ENCODE results near the gene BNIP5. TPM values are rescaled to one million over a fixed set of nuclear protein-coding genes. Genes with fewer than 3 reads are reported as not detected.
A peak's percentile ranks its signal among the peaks of the same experiment; 100 is the strongest.

The BNIP5 gene
- polyA plus RNA-seq, 3 donors: not detected

- H3K27ac Mint-ChIP-seq: no peak overlapping the region
- H3K9me3 Mint-ChIP-seq: no peaks in the 10 kb centered on the region
Observed at GRCh38 chr6:36318690-36319435, 17.8 kb downstream of the BNIP5 start.

GRCh38 chr6:36317623-36318022 lies 19.1 kb downstream of the BNIP5 start:
- Histone ChIP-seq H4K20me1 (ENCODE audit: insufficient read depth, low read length) (no peaks in the 10 kb centered on the region), H3K4me1 (ENCODE audit: control insufficient read depth in 1 of 2, insufficient read depth in 2 of 2, low read length in 2 of 2) (peaks cover 8 to 10% of the 10 kb centered on the region in 2 donors), H3K9ac (ENCODE audit: insufficient read depth, low read length, poor library complexity, severe bottlenecking) (no peak overlapping the region), H3K4me2 (replicated peaks; ENCODE audit: extremely low read depth, low read length, poor library complexity, severe bottlenecking) (no peak overlapping the region), H3K79me2 (ENCODE audit: insufficient read depth, low read length) (no peaks in the 10 kb centered on the region), H3K27ac (ENCODE audit: low read depth in 1 of 2, low read length in 2 of 2) (no peak overlapping the region), H3K27me3 (ENCODE audit: control insufficient read depth in 2 of 2, insufficient read depth in 2 of 2, low read length in 2 of 2) (no peaks in the 10 kb centered on the region), H3K36me3 (replicated peaks in 1 of 2; ENCODE audit: control insufficient read depth in 1 of 2, insufficient read depth in 2 of 2, low read length in 2 of 2) (no peaks in the 10 kb centered on the region), H2AFZ (ENCODE audit: insufficient read depth, low read depth, low read length, poor library complexity, severe bottlenecking) (no peak overlapping the region), H3K4me3 (replicated peaks in 1 of 3; ENCODE audit: low read depth in 2 of 3, low read length in 3 of 3) (no peak overlapping the region), H3K9me3 (replicated peaks in 1 of 2; ENCODE audit: control insufficient read depth in 1 of 2, insufficient read depth in 1 of 2, low read length in 2 of 2) (no peaks in the 10 kb centered on the region)
- no peaks in the 10 kb centered on the region for H3K9me3 Mint-ChIP-seq
- no peak for TF ChIP-seq CTCF (IDR thresholded peaks at IDR 0.05)
- H3K27ac Mint-ChIP-seq: peak overlapping the region in 1 of 7 donors; percentile 37
- peaks cover 10% of the 10 kb centered on the region for H3K4me1 Mint-ChIP-seq
- peaks cover 0 to 2% (median 0%) of the 10 kb centered on the region in 3 donors for H3K27me3 Mint-ChIP-seq (ENCODE audit: low read depth in 3 of 3)
- DNase-seq: no peak
- intact Hi-C loops (cut with micrococcal nuclease): no loop called here
- peaks cover 0 to 2% of the 10 kb centered on the region in 2 donors for H3K36me3 Mint-ChIP-seq
- H3K4me3 Mint-ChIP-seq: no peak overlapping the region
- no CpG with 5 or more reads among the region's 2 CpGs for WGBS (ENCODE audit: insufficient coverage)

More at GRCh38 chr6:36318690-36319435, 17.8 kb downstream of the BNIP5 start:
- H3K4me1 Mint-ChIP-seq: peaks cover 5% of the 10 kb centered on the region
- peaks cover 0 to 2% of the 10 kb centered on the region in 2 donors for H3K36me3 Mint-ChIP-seq
- H3K4me2 ChIP-seq (replicated peaks; ENCODE audit: extremely low read depth, low read length, poor library complexity, severe bottlenecking): no peak overlapping the region
- no peak overlapping the region for H3K4me3 Mint-ChIP-seq
- TF ChIP-seq CTCF (IDR thresholded peaks at IDR 0.05): no peak
- H3K27ac ChIP-seq (ENCODE audit: low read depth in 1 of 2, low read length in 2 of 2): no peak overlapping the region
- H3K27me3 ChIP-seq (ENCODE audit: control insufficient read depth in 2 of 2, insufficient read depth in 2 of 2, low read length in 2 of 2): no peaks in the 10 kb centered on the region
- H2AFZ ChIP-seq (ENCODE audit: insufficient read depth, low read depth, low read length, poor library complexity, severe bottlenecking): no peak overlapping the region
- H3K27me3 Mint-ChIP-seq (ENCODE audit: low read depth in 3 of 3): peaks cover 0 to 2% (median 1%) of the 10 kb centered on the region in 3 donors
- H3K9ac ChIP-seq (ENCODE audit: insufficient read depth, low read length, poor library complexity, severe bottlenecking): no peak overlapping the region
- H3K4me3 ChIP-seq (replicated peaks in 1 of 3; ENCODE audit: low read depth in 2 of 3, low read length in 3 of 3): no peak overlapping the region
- no peaks in the 10 kb centered on the region for H3K4me1 ChIP-seq (ENCODE audit: control insufficient read depth in 1 of 2, insufficient read depth in 2 of 2, low read length in 2 of 2)
- no peaks in the 10 kb centered on the region for H4K20me1 ChIP-seq (ENCODE audit: insufficient read depth, low read length)
- DNase-seq: no peak
- 94% methylated on average over 4 of the region's 6 CpGs for WGBS (ENCODE audit: insufficient coverage)
- H3K9me3 ChIP-seq (replicated peaks in 1 of 2; ENCODE audit: control insufficient read depth in 1 of 2, insufficient read depth in 1 of 2, low read length in 2 of 2): no peaks in the 10 kb centered on the region
- intact Hi-C loops (cut with micrococcal nuclease): no loop called here
- no peaks in the 10 kb centered on the region for H3K36me3 ChIP-seq (replicated peaks in 1 of 2; ENCODE audit: control insufficient read depth in 1 of 2, insufficient read depth in 2 of 2, low read length in 2 of 2)
- no peaks in the 10 kb centered on the region for H3K79me2 ChIP-seq (ENCODE audit: insufficient read depth, low read length)

Data from CD14-positive monocyte (primary cell).